Measurements from ENCODE around the gene TRPV6. TPM values are rescaled to one million over a fixed set of nuclear protein-coding genes. Genes with fewer than 3 reads are reported as not detected.

The TRPV6 gene
- total and polyA plus RNA-seq, 10 donors, result 0.05 to 0.32 (median 0.25) TPM; not detected in 3

- no peaks in the 10 kb centered on the region for H3K27me3 ChIP-seq (replicated peaks in 1 of 7)
- H3K4me3 ChIP-seq, result no peak overlapping the region
- 79 to 89% (median 86%) methylated on average over 12 of the region's 12 CpGs for whole genome bisulfite sequencing, 5 donors
- H3K4me1 ChIP-seq, result peaks cover 0 to 20% (median 4%) of the 10 kb centered on the region in 6 donors
- H3K36me3 ChIP-seq, result no peaks in the 10 kb centered on the region
- no peak overlapping the region for H3K27ac ChIP-seq
- TF ChIP-seq CTCF (IDR thresholded peaks at IDR 0.05 in 8 of 11, conservative IDR thresholded peaks at IDR 0.05 in 3 of 11) (no peak), POLR2AphosphoS5 (IDR thresholded peaks at IDR 0.05) (no peak), POLR2A (IDR thresholded peaks at IDR 0.05) (no peak)
- no peak for DNase-seq
- intact Hi-C loops (cut with DNase I; ENCODE audit: low total_unique reads), result no loop called here
- H3K9me3 ChIP-seq, result no peaks in the 10 kb centered on the region
These were observed 39.9 kb upstream of the TRPV6 start for GRCh38 chr7:142925413-142925812.

- WGBS, 5 donors, result 48 to 60% (median 49%) methylated on average over 2 of the region's 2 CpGs
- Histone ChIP-seq H3K27ac (no peak overlapping the region), H3K36me3 (no peaks in the 10 kb centered on the region), H3K4me3 (no peak overlapping the region), H3K9me3 (no peaks in the 10 kb centered on the region), H3K4me1 (peaks cover 0 to 20% (median 4%) of the 10 kb centered on the region in 6 donors), H3K27me3 (replicated peaks in 1 of 7) (peaks cover 0 to 6% (median 0%) of the 10 kb centered on the region in 7 donors)
- DNase-seq, result no peak
- intact Hi-C loops (cut with DNase I; ENCODE audit: low total_unique reads), result no loop called here
- TF ChIP-seq POLR2AphosphoS5 (IDR thresholded peaks at IDR 0.05) (no peak), POLR2A (IDR thresholded peaks at IDR 0.05) (no peak), CTCF (IDR thresholded peaks at IDR 0.05 in 8 of 11, conservative IDR thresholded peaks at IDR 0.05 in 3 of 11) (no peak)
These were observed 37.8 kb upstream of the TRPV6 start for GRCh38 chr7:142923391-142923790.

DNA sequence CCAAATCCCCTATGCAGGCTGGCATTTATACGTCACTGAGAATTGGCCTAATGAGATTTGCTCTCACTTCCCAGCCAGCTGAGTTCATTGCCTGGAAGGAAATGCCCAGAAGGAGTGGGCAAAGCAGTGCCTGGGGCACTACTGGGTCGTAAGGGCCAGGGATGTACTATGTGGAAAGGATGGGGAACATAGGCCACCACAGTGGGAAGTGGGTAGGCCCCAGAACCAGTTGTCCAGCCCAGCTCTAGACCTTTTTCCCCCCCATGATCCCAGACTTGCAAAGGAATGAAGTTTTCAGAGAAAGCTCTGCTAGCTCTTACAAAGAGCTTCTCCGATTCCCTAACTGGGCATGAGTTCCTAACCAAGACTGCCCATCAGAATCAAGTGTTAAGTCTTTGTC lies 34.1 kb upstream of the TRPV6 start:
- H3K4me1 ChIP-seq, result no peaks in the 10 kb centered on the region
- no peak overlapping the region for H3K4me3 ChIP-seq
- no peaks in the 10 kb centered on the region for H3K36me3 ChIP-seq
- no peaks in the 10 kb centered on the region for H3K9me3 ChIP-seq
- H3K27ac ChIP-seq, result no peak overlapping the region
- intact Hi-C loops (cut with DNase I; ENCODE audit: low total_unique reads), result no loop called here
- TF ChIP-seq POLR2AphosphoS5 (IDR thresholded peaks at IDR 0.05), result no peak
- no peak for TF ChIP-seq POLR2A (IDR thresholded peaks at IDR 0.05)
- no peak for TF ChIP-seq CTCF (IDR thresholded peaks at IDR 0.05 in 8 of 11, conservative IDR thresholded peaks at IDR 0.05 in 3 of 11)
- no peak for DNase-seq
- 87 to 97% (median 91%) methylated on average over 3 of the region's 3 CpGs for WGBS, 5 donors
- peaks cover 0 to 6% (median 0%) of the 10 kb centered on the region in 7 donors for H3K27me3 ChIP-seq (replicated peaks in 1 of 7)

DNA sequence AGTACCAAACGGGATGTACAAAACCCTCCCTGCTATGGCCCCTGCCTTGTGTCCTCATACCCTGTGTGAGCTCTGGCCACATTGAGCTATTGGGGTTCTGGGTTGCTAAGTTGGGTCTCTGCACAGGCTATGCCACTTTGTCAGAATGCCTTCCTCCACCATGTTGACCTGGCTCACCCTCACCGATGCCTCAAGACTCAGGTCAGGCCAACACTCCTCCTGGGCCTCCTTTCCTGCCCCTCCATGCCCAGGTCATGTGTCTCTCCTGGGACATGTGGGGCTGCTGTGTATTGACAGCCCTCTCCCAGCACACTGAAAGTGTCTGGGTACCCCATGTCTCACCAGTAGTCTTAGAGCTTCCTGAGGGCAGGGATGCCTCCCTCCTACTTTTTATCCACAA lies 33.4 kb upstream of the TRPV6 start:
- Histone ChIP-seq H3K27ac (no peak overlapping the region), H3K27me3 (replicated peaks in 1 of 7) (peaks cover 0 to 6% (median 0%) of the 10 kb centered on the region in 7 donors), H3K4me1 (no peaks in the 10 kb centered on the region), H3K9me3 (no peaks in the 10 kb centered on the region), H3K4me3 (no peak overlapping the region), H3K36me3 (no peaks in the 10 kb centered on the region)
- intact Hi-C loops (cut with DNase I; ENCODE audit: low total_unique reads), result no loop called here
- WGBS, 5 donors, result 85 to 97% (median 91%) methylated on average over 2 of the region's 2 CpGs
- TF ChIP-seq CTCF (IDR thresholded peaks at IDR 0.05 in 8 of 11, conservative IDR thresholded peaks at IDR 0.05 in 3 of 11), result no peak
- TF ChIP-seq POLR2A (IDR thresholded peaks at IDR 0.05), result no peak
- no peak for TF ChIP-seq POLR2AphosphoS5 (IDR thresholded peaks at IDR 0.05)
- DNase-seq, result no peak
